Stimulated activated CD4-positive, alpha-beta T cell treated with anti-CD3 and anti-CD28 coated beads, TNF-alpha, amount 100 ng/mL, for 1 hour (primary cell): ENCODE data around the gene YIF1A.

Source experiments
- DNase-seq, 3 donors: peaks; one replicate each; pipeline ENCODE4 v3.0.0-alpha.2; 2020; ENCODE audit warnings: low read depth in 3 of 3, low spot score in 1 of 3

The YIF1A gene

DNA sequence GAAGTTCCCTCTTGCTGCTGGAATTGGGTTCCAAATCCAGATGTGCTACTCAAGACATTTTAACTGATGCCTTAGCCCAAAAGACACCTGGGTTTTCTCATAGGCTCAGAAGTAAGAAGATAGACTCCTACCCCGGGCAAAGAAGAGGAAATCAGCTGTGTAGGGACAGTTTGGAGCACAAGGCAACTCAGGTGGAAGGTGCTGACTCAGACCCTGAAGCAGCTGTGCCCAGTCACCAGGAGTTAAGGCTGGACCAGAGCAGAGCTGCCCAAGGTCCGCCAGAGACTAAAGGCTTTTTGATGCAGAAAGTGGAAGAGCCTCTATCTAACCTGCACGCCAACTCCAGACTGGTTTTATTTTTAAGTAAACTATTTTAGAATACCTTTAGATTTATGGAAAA is 41.1 kb downstream of the YIF1A start:
- no peak for DNase-seq

DNA sequence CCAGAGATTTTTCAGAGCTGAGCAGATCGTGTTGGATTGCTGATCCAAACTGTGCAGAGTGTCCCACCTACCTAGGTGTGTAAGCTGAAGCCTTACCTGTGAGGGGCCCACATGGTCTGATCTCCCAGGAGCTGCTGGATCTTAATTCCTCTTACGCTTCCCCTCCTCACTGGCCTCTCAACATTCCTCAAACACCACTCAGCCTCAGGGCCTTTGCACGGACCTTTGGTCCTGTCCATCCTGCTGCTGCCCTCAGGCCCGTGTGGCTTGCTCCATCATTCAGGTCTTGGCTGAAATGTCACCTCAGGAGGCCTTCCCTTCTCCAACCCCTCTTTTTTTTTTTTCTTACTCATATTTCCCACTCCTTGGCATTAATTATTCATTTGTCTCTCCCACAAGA is 41.6 kb downstream of the YIF1A start:
- DNase-seq, result no peak

GRCh38 chr11:66243782-66244535 is 45.0 kb downstream of the YIF1A start:
- no peak for DNase-seq

- DNase-seq, result no peak
These were observed 46.7 kb downstream of the YIF1A start for GRCh38 chr11:66242095-66242765.

DNA sequence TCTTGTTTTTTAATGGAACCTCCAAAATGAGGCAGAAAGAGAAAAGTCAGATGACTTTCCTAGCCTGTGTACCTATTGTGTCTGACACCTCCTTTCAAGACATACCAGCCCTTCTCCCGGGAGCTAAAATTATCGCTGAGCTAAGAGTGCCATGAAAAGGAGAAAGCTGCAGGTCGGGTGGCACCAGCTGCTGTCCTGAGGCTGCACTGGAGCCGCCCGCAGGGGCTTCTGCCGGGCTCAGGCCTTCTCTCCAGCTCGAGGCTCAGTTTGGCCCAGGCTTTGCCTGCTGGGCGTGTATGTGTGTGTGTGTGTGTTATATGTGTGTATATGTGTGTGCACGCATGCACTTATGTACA is 48.2 kb downstream of the YIF1A start:
- DNase-seq, result no peak

- DNase-seq, result no peak
These were observed 48.8 kb downstream of the YIF1A start for GRCh38 chr11:66239998-66240780.

GRCh38 chr11:66239511-66239910 is 49.4 kb downstream of the YIF1A start:
- no peak for DNase-seq

DNA sequence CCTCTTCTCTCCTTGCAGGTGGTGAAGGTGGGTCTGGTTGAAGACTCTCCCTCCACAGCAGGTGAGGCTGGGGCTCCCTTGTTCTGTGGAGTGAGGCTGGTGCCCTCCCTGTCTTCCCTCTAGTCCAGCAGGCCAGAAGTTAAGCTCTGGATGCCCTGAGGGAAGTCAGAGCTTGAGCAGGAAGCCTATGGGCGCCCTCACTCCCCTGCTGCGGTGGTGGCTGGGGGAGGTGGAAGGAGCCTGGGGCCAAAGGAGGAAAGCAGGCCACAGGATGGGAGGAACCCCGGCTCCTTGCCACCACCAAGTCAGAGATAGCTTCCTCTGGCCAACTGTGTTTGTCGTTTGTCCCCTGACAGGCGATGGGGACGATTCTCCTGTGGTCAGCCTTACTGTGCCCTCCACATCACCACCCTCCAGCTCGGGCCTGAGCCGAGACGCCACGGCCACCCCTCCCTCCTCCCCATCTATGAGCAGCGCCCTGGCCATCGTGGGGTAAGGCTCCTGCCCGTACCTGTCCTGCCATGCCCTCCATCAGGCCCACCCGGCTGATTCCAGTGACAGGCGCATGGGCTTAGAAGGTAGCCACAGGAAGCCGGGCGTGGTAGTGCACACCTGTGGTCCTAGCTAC is 50.0 kb downstream of the YIF1A start:
- DNase-seq, result no peak

GRCh38 chr11:66237867-66238266 is 51.1 kb downstream of the YIF1A start:
- DNase-seq, result no peak

DNA sequence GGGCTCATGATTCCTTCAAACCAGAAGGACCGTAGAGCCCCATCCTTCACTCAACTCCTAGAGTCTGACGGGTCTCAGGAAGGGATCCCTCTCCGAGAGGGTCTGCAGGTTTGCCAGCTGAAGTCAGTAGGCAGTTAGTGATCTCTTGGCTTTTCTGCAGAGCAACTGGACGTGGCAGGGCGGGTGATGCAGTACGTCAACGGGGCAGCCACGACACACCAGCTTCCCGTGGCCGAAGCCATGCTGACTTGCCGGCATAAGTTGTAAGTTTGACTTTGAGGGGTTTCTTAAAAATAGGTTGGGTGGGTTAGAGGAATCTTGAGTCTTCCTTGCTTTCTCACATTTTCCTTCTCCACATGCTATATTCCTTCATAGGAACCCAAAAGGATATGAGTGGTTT is 53.8 kb downstream of the YIF1A start:
- no peak for DNase-seq
